Loucy (cell line): ENCODE measurements around the gene PBX4.

ENCODE experiments used
- H2AFZ ChIP-seq: fragments of 200-600 bp; sonication (generic); 2 replicates; pipeline ENCODE4 v1.6.0; 2016; ENCODE audit warnings: antibody characterized with exemption, mild to moderate bottlenecking, low read length, moderate library complexity
- H3F3A ChIP-seq: fragments of 200-600 bp; 2 replicates; pipeline ENCODE4 v1.6.0; 2016; ENCODE audit warnings: antibody characterized with exemption, low read depth, mild to moderate bottlenecking
- H3K27me3 ChIP-seq: fragments of 200-600 bp; sonication (generic); 2 replicates; pipeline ENCODE4 v1.6.1; 2014; ENCODE audit warnings: low read length, mild to moderate bottlenecking; ENCODE audit not compliant: insufficient read depth, poor library complexity, severe bottlenecking
- H3K36me3 ChIP-seq: fragments of 200-600 bp; sonication (generic); 2 replicates; pipeline ENCODE4 v1.6.1; 2016; ENCODE audit warnings: low read length; ENCODE audit not compliant: insufficient read depth
- H3K4me1 ChIP-seq: fragments of 200-600 bp; sonication (generic); 2 replicates; pipeline ENCODE4 v1.5.1; 2014; ENCODE audit warnings: low read length, mild to moderate bottlenecking; ENCODE audit not compliant: insufficient read depth, poor library complexity, severe bottlenecking
- H3K4me2 ChIP-seq: fragments of 200-600 bp; sonication (generic); 2 replicates; pipeline ENCODE4 v1.6.0; 2014; ENCODE audit warnings: antibody characterized with exemption, low read length, low read depth, mild to moderate bottlenecking; ENCODE audit not compliant: poor library complexity, severe bottlenecking
- H3K4me3 ChIP-seq: fragments of 200-600 bp; sonication (generic); 2 replicates; pipeline ENCODE4 v1.5.1; 2014; ENCODE audit warnings: low read length, mild to moderate bottlenecking, mixed read lengths; ENCODE audit not compliant: poor library complexity, severe bottlenecking
- H3K79me2 ChIP-seq: fragments of 200-600 bp; sonication (generic); 2 replicates; pipeline ENCODE4 v1.6.1; 2014; ENCODE audit warnings: low read length; ENCODE audit not compliant: insufficient read depth
- H3K9ac ChIP-seq: fragments of 200-600 bp; sonication (generic); 2 replicates; pipeline ENCODE4 v1.6.0; 2014; ENCODE audit warnings: mild to moderate bottlenecking, low read depth, low read length, moderate library complexity; ENCODE audit not compliant: poor library complexity, severe bottlenecking
- H3K9me2 ChIP-seq: fragments of 200-600 bp; sonication (generic); replicated peaks from 2 replicates; pipeline ENCODE4 v1.6.1; 2016; ENCODE audit warnings: low read depth, low read length, mixed read lengths
- H3K9me3 ChIP-seq: fragments of 200-600 bp; sonication (generic); 2 replicates; pipeline ENCODE4 v1.6.1; 2014; ENCODE audit warnings: mild to moderate bottlenecking, antibody characterized with exemption, low read length, low read depth; ENCODE audit not compliant: insufficient read depth
- H4K20me1 ChIP-seq: fragments of 200-600 bp; sonication (generic); 2 replicates; pipeline ENCODE4 v1.6.0; 2014; ENCODE audit warnings: antibody characterized with exemption, low read length, mild to moderate bottlenecking; ENCODE audit not compliant: insufficient read depth, poor library complexity, severe bottlenecking
- EZH2phosphoT487 ChIP-seq: fragments of 200-600 bp; IDR thresholded peaks from 2 replicates; pipeline ENCODE4 v1.6.1; 2018; ENCODE audit warnings: antibody characterized with exemption, mild to moderate bottlenecking, moderate library complexity, borderline replicate concordance
- TF ChIP-seq, protein P1 (sequence below): fragments of 200-600 bp; sonication (generic); conservative IDR thresholded peaks from 2 replicates; pipeline ENCODE4 v1.5.1; 2014; ENCODE audit warnings: mild to moderate bottlenecking, antibody characterized with exemption, low read length

Gene PBX4

DNA sequence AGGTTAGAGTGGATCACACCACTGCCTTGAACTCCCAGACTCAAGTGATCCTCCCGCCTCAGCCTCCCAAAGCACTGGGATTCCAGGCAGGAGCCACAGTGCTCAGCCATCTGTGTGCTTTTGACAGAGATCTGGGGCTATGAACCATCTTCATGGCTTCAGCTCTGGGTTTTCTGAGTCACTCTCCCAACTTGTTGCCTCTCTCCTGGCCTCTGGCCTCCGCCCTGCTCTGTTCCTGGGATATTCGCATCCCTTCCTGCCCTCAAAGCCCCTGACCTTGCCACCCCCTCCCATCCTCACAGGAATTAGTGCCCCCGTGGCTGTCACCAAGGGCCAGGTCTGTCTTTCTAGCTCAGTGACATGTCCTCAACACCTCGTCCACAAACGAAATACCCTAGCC, 30.7 kb upstream of the PBX4 start:
- Histone ChIP-seq H3K9me3 (no peaks in the 10 kb centered on the region), H4K20me1 (no peaks in the 10 kb centered on the region)
- no peak for TF ChIP-seq EZH2phosphoT487
- TF ChIP-seq, protein P1, sequence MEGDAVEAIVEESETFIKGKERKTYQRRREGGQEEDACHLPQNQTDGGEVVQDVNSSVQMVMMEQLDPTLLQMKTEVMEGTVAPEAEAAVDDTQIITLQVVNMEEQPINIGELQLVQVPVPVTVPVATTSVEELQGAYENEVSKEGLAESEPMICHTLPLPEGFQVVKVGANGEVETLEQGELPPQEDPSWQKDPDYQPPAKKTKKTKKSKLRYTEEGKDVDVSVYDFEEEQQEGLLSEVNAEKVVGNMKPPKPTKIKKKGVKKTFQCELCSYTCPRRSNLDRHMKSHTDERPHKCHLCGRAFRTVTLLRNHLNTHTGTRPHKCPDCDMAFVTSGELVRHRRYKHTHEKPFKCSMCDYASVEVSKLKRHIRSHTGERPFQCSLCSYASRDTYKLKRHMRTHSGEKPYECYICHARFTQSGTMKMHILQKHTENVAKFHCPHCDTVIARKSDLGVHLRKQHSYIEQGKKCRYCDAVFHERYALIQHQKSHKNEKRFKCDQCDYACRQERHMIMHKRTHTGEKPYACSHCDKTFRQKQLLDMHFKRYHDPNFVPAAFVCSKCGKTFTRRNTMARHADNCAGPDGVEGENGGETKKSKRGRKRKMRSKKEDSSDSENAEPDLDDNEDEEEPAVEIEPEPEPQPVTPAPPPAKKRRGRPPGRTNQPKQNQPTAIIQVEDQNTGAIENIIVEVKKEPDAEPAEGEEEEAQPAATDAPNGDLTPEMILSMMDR: no peak

GRCh38 chr19:19647037-19647835, 28.7 kb upstream of the PBX4 start:
- no peaks in the 10 kb centered on the region for H3F3A ChIP-seq
- no peak overlapping the region for H3K9ac ChIP-seq
- H3K36me3 ChIP-seq: peaks cover 45% of the 10 kb centered on the region; the same call in 1 of the 2 replicates

More for the DNA sequence above, 30.7 kb upstream of the PBX4 start:
- Histone ChIP-seq H3K36me3 (peaks cover 64% of the 10 kb centered on the region; the same call in 1 of the 2 replicates), H3K27me3 (no peaks in the 10 kb centered on the region), H3K4me1 (no peaks in the 10 kb centered on the region), H3K9ac (no peak overlapping the region), H3K4me2 (no peak overlapping the region), H3K4me3 (no peak overlapping the region), H3F3A (no peaks in the 10 kb centered on the region), H3K79me2 (no peaks in the 10 kb centered on the region), H3K9me2 (no peaks in the 10 kb centered on the region), H2AFZ (no peak overlapping the region)

DNA sequence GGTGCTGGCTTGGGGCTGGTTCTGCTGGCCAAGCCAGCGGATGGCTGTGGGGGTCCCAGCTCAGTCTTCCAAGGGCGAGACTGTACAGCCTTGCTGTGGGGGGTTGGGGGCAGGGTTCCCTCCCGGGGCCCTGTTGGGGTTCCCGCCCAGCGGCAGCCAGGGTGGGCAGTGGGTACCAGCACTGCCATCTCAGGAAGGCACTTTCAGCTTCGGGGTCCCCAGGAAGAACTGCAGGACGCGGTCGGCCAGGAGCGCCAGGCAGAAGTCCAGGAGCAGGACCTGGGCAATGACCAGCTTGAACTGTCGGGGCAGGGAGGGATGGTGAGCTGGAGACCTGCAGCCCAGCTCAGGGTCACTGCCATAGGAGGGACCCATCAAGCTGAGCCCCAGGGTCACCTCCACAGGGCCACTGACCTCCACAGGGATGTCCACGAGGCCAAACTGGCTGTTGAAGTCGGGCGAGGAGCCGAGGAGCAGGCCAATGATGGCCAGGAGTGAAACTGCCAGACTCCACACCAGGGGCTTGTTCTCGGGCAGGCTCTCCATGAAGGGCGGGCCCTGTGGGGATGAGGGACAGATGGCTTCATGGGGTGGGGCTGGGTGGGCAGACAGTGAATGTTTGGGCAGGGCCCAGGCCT, 26.9 kb upstream of the PBX4 start:
- H3K9me2 ChIP-seq: no peaks in the 10 kb centered on the region
- peaks cover 11% of the 10 kb centered on the region; the same call in 1 of the 2 replicates for H3K79me2 ChIP-seq
- TF ChIP-seq, protein P1: no peak
- no peak for TF ChIP-seq EZH2phosphoT487
- no peak overlapping the region for H3K4me3 ChIP-seq
- no peaks in the 10 kb centered on the region for H4K20me1 ChIP-seq
- H3K9ac ChIP-seq: no peak overlapping the region
- H3F3A ChIP-seq: no peaks in the 10 kb centered on the region
- H3K36me3 ChIP-seq: peaks cover 30% of the 10 kb centered on the region; the same call in 1 of the 2 replicates
- H2AFZ ChIP-seq: no peak overlapping the region
- no peak overlapping the region for H3K4me2 ChIP-seq
- no peaks in the 10 kb centered on the region for H3K27me3 ChIP-seq
- no peaks in the 10 kb centered on the region for H3K9me3 ChIP-seq
- peaks cover 11% of the 10 kb centered on the region for H3K4me1 ChIP-seq

More at GRCh38 chr19:19647037-19647835, 28.7 kb upstream of the PBX4 start:
- no peaks in the 10 kb centered on the region for H3K9me3 ChIP-seq
- H2AFZ ChIP-seq: no peak overlapping the region
- peaks cover 6% of the 10 kb centered on the region for H3K4me1 ChIP-seq
- no peaks in the 10 kb centered on the region for H3K27me3 ChIP-seq
- H3K4me3 ChIP-seq: no peak overlapping the region
- TF ChIP-seq EZH2phosphoT487: no peak
- TF ChIP-seq, protein P1: no peak
- no peaks in the 10 kb centered on the region for H3K9me2 ChIP-seq
- H4K20me1 ChIP-seq: no peaks in the 10 kb centered on the region
- H3K79me2 ChIP-seq: peaks cover 10% of the 10 kb centered on the region; the same call in 1 of the 2 replicates
- H3K4me2 ChIP-seq: no peak overlapping the region
